ENCODE results near the gene SDK1. TPM values are rescaled to one million over a fixed set of nuclear protein-coding genes. Genes with fewer than 3 reads are reported as not detected.

SDK1 gene
- total RNA-seq, 1 experiment from 2014 or later: 20.0 TPM

DNA sequence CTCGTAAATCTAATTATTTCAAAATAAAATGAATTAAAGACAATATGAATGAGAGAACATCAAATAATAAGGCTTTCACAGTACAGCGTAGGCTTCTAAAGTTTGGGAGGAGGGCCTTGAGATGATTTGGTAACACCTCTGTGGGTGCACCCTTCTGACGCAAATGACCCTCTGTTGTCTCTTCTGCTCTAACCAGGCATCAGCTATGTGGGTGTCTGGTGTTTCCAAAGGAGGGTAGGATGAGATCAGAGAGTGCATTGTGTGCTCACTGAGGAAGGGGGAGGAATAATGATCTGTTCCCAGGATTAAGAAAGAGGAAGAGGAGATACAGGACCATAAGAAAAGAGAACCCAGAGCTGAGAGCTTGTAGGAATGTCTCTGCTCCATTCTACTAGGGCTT, 420.4 kb downstream of the SDK1 start:
- no peak overlapping the region for H3K27ac Mint-ChIP-seq (ENCODE audit: unreplicated experiment)
- H3K9me3 Mint-ChIP-seq (ENCODE audit: low read depth, unreplicated experiment): no peaks in the 10 kb centered on the region
- intact Hi-C loops (cut with micrococcal nuclease; ENCODE audit: unreplicated experiment): no loop called here
- no peaks in the 10 kb centered on the region for H3K4me1 Mint-ChIP-seq (ENCODE audit: low read depth, unreplicated experiment)
- BruUV-seq (replicated peaks): no TSS peak
- CTCF ChIA-PET: interaction anchor here (0.5 kb wide), 1 partner anchor 354 kb away, joined by 3 read pairs; no protein-coding TSS in a partner anchor
- DNase-seq: no peak
- TF ChIP-seq CTCF (IDR thresholded peaks at IDR 0.05; ENCODE audit: unreplicated experiment): no peak
- no peaks in the 10 kb centered on the region for H3K27me3 Mint-ChIP-seq (ENCODE audit: unreplicated experiment)
- H3K36me3 Mint-ChIP-seq (ENCODE audit: insufficient read depth, unreplicated experiment): no peaks in the 10 kb centered on the region
- no peak overlapping the region for H3K4me3 Mint-ChIP-seq (ENCODE audit: low read depth, unreplicated experiment)

- no peak overlapping the region for H3K27ac Mint-ChIP-seq (ENCODE audit: unreplicated experiment)
- H3K36me3 Mint-ChIP-seq (ENCODE audit: insufficient read depth, unreplicated experiment): no peaks in the 10 kb centered on the region
- BruUV-seq (replicated peaks): no TSS peak
- intact Hi-C loops (cut with micrococcal nuclease; ENCODE audit: unreplicated experiment): no loop called here
- TF ChIP-seq CTCF (IDR thresholded peaks at IDR 0.05; ENCODE audit: unreplicated experiment): no peak
- no peaks in the 10 kb centered on the region for H3K9me3 Mint-ChIP-seq (ENCODE audit: low read depth, unreplicated experiment)
- no peak for DNase-seq
- no peak overlapping the region for H3K4me3 Mint-ChIP-seq (ENCODE audit: low read depth, unreplicated experiment)
- CTCF ChIA-PET: interaction anchor here (0.6 kb wide), 1 partner anchor 1389 kb away, joined by 5 read pairs; no protein-coding TSS in a partner anchor
- no peaks in the 10 kb centered on the region for H3K4me1 Mint-ChIP-seq (ENCODE audit: low read depth, unreplicated experiment)
- no peaks in the 10 kb centered on the region for H3K27me3 Mint-ChIP-seq (ENCODE audit: unreplicated experiment)
Observed at GRCh38 chr7:3722396-3722922, 421.4 kb downstream of the SDK1 start.

DNA sequence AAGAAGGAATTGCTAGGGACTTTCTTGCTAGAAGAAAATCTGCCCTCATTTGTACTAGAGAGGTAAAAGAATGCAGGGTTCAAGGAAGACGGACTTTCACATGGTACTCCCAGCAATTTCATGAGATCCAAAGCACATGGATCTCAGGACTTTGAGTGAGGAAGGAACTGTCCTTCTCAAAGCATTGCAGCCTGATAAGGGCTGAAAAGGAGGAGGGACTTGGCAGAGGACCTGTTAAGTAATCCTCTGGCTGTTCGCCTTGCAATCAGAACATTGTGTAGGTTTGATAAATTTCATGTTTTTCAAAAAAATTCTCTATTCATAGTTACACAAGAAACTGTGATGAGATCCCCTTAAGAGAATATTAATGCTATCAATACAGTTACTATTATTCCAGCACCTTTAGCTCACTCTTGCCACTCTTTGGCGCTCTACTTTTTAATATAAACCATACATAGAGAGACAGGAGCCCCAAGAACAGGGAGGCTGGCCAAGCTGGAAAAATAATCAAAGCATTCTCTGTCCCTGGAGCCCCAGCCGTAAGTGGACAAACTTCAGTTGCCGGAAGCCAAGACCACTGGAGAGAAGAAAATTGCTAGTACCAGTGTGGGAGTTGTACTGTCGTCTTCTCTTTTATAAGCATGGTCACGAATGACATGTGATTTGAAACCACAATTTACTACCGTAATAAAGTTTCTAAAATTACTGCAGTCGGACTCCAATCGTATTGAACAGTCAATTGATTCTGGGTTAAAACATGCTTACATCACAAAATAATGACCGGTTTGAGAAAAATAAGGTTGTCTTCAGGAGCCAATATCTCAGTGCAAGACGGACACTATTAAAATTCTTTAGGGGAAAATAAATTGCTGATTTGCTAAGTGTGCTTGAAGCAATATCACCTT, 424.4 kb downstream of the SDK1 start:
- no TSS peak for BruUV-seq (replicated peaks)
- CTCF ChIA-PET: interaction anchor here (0.6 kb wide), 1 partner anchor 459 kb away, joined by 4 read pairs; no protein-coding TSS in a partner anchor
- no peak for TF ChIP-seq CTCF (IDR thresholded peaks at IDR 0.05; ENCODE audit: unreplicated experiment)
- intact Hi-C loops (cut with micrococcal nuclease; ENCODE audit: unreplicated experiment): no loop called here
- no peaks in the 10 kb centered on the region for H3K27me3 Mint-ChIP-seq (ENCODE audit: unreplicated experiment)
- H3K27ac Mint-ChIP-seq (ENCODE audit: unreplicated experiment): no peak overlapping the region
- no peaks in the 10 kb centered on the region for H3K36me3 Mint-ChIP-seq (ENCODE audit: insufficient read depth, unreplicated experiment)
- H3K9me3 Mint-ChIP-seq (ENCODE audit: low read depth, unreplicated experiment): peaks cover 10% of the 10 kb centered on the region
- DNase-seq: no peak
- H3K4me3 Mint-ChIP-seq (ENCODE audit: low read depth, unreplicated experiment): no peak overlapping the region
- no peaks in the 10 kb centered on the region for H3K4me1 Mint-ChIP-seq (ENCODE audit: low read depth, unreplicated experiment)

DNA sequence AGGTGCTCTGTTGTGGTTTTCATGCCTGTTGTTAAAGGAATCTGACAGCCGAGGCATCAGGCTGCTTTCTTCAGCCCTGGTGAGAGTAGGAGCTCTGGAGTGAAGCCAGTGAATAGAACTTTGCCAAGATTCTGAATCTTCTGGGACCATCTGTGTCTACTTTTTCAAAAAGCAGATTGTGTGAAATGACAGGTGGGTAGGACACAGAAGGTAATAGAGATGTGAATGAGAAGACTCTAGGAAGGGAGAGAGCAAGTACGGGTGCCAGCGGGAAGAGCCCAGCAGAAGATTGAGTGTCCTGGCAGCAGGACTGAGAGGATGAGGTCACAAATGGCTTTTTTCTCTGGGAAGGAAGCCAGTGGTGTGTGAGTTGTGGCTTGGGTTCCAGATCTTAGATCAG, 429.2 kb downstream of the SDK1 start:
- Mint-ChIP-seq H3K27me3 (ENCODE audit: unreplicated experiment) (no peaks in the 10 kb centered on the region), H3K9me3 (ENCODE audit: low read depth, unreplicated experiment) (peaks cover 13% of the 10 kb centered on the region), H3K4me1 (ENCODE audit: low read depth, unreplicated experiment) (no peaks in the 10 kb centered on the region), H3K36me3 (ENCODE audit: insufficient read depth, unreplicated experiment) (no peaks in the 10 kb centered on the region), H3K4me3 (ENCODE audit: low read depth, unreplicated experiment) (no peak overlapping the region), H3K27ac (ENCODE audit: unreplicated experiment) (no peak overlapping the region)
- intact Hi-C loops (cut with micrococcal nuclease; ENCODE audit: unreplicated experiment): no loop called here
- BruUV-seq (replicated peaks): no TSS peak
- CTCF ChIA-PET: interaction anchor here (0.5 to 0.6 kb wide), 3 partner anchors 15 to 1511 kb away, joined by 3 to 6 read pairs (median 3); no protein-coding TSS in a partner anchor
- no peak for DNase-seq
- no peak for TF ChIP-seq CTCF (IDR thresholded peaks at IDR 0.05; ENCODE audit: unreplicated experiment)
